K562 (cell line): ENCODE data around the gene NPR1. TPM values are rescaled to one million over a fixed set of nuclear protein-coding genes. Genes with fewer than 3 reads are reported as not detected.

ENCODE experiments used
- CHD1 ChIP-seq: fragments of 200-600 bp; sonication (generic); IDR thresholded peaks from one replicate; pipeline ENCODE4 v1.6.1; 2012; ENCODE audit warnings: mild to moderate bottlenecking, moderate library complexity, low read length, inconsistent platforms
- GTF2E2 ChIP-seq: fragments of 200-800 bp; sonication (Bioruptor generic); IDR thresholded peaks from 2 replicates; pipeline ENCODE4 v1.6.1; 2016; ENCODE audit warnings: missing genetic modification characterization, missing compliant biosample characterization
- HCFC1 ChIP-seq: IDR thresholded peaks from 2 replicates; pipeline ENCODE4 v1.6.1; 2012; ENCODE audit warnings: low read depth, low read length, improper control_type of control experiment
- HNRNPLL ChIP-seq: fragments of 200-400 bp; formaldehyde crosslinking; IDR thresholded peaks from 2 replicates; pipeline ENCODE4 v1.6.1; 2017; ENCODE audit warnings: low read length, low read depth, mild to moderate bottlenecking; ENCODE audit not compliant: poor library complexity, severe bottlenecking
- HOXB6 ChIP-seq: fragments of 250-450 bp; sonication (Bioruptor Pico); IDR thresholded peaks from 2 replicates; pipeline ENCODE4 v1.5.1; 2022; ENCODE audit warnings: mild to moderate bottlenecking, borderline replicate concordance
- MEF2D ChIP-seq: conservative IDR thresholded peaks from 2 replicates; pipeline ENCODE4 v1.6.1; 2016; ENCODE audit warnings: low read depth, missing genetic modification characterization, missing compliant biosample characterization
- POLR2H ChIP-seq: IDR thresholded peaks from 2 replicates; pipeline ENCODE4 v1.6.1; 2016; ENCODE audit warnings: missing genetic modification characterization, low read depth, mild to moderate bottlenecking, control low read depth, missing compliant biosample characterization, moderate library complexity
- RB1 ChIP-seq: fragments of 450-650 bp; IDR thresholded peaks from 2 replicates; pipeline ENCODE4 v1.6.1; 2017; ENCODE audit warnings: low read depth, mild to moderate bottlenecking
- RBM39 ChIP-seq: fragments of 200-400 bp; formaldehyde crosslinking; optimal IDR thresholded peaks from 2 replicates; pipeline ENCODE3; 2018; ENCODE audit warnings: low read depth, low read length
- ZFP36 ChIP-seq: fragments of 150-350 bp; IDR thresholded peaks from 2 replicates; pipeline ENCODE4 v1.6.1; 2018; ENCODE audit warnings: low read length, low read depth; ENCODE audit not compliant: partially characterized antibody
- ZNF766 ChIP-seq: fragments of 200-800 bp; sonication (Bioruptor generic); conservative IDR thresholded peaks from 2 replicates; pipeline ENCODE4 v1.6.1; 2016; ENCODE audit warnings: missing genetic modification characterization, missing compliant biosample characterization
- polyA plus RNA-seq, 8 experiments: library from polyadenylated mRNA; depleted of rRNA in 4 of 8; stranded (reverse) in 5 of 8; unstranded in 3 of 8; fragments of >200 nt; fragmentation: Nextera tagmentation in 2 of 8; fragmentation: Illumina TruSeq in 1 of 8; extraction: Ambion mirVana in 2 of 8; extraction: Trizol in 1 of 8; gene quantifications; 2 replicates each; pipeline versions ENCODE4 v1.2.1 to v1.2.3, GENCODE V29; 2011 to 2014; ENCODE audit warnings: inconsistent platforms in 1 of 8, missing spikeins in 1 of 8
- total RNA-seq, 7 experiments: library from RNA; depleted of rRNA in 6 of 7; stranded (reverse); fragments of >200 nt in 6 of 7; fragmentation: Illumina TruSeq in 2 of 7; extraction: Trizol in 2 of 7; gene quantifications; 2 replicates each; pipeline versions ENCODE4 v1.2.1 to v1.2.3, GENCODE V29; 2011 to 2021; ENCODE audit warnings: low replicate concordance in 1 of 7
- TF ChIP-seq, protein P1 (sequence below): fragments of 450-650 bp; IDR thresholded peaks from 2 replicates; pipeline ENCODE4 v1.6.1; 2016; ENCODE audit warnings: mild to moderate bottlenecking, moderate library complexity

The NPR1 gene
- total and polyA plus RNA-seq, 9 of the 15 experiments (the other 6 are each of a cell fraction or from before 2014, with no cell fraction given): 0.05 to 0.16 (median 0.06) TPM; not detected in 6

GRCh38 chr1:153633754-153634665, 44.5 kb upstream of the NPR1 start, which contains the start of gene CHTOP (continued):
- TF ChIP-seq, protein P1, sequence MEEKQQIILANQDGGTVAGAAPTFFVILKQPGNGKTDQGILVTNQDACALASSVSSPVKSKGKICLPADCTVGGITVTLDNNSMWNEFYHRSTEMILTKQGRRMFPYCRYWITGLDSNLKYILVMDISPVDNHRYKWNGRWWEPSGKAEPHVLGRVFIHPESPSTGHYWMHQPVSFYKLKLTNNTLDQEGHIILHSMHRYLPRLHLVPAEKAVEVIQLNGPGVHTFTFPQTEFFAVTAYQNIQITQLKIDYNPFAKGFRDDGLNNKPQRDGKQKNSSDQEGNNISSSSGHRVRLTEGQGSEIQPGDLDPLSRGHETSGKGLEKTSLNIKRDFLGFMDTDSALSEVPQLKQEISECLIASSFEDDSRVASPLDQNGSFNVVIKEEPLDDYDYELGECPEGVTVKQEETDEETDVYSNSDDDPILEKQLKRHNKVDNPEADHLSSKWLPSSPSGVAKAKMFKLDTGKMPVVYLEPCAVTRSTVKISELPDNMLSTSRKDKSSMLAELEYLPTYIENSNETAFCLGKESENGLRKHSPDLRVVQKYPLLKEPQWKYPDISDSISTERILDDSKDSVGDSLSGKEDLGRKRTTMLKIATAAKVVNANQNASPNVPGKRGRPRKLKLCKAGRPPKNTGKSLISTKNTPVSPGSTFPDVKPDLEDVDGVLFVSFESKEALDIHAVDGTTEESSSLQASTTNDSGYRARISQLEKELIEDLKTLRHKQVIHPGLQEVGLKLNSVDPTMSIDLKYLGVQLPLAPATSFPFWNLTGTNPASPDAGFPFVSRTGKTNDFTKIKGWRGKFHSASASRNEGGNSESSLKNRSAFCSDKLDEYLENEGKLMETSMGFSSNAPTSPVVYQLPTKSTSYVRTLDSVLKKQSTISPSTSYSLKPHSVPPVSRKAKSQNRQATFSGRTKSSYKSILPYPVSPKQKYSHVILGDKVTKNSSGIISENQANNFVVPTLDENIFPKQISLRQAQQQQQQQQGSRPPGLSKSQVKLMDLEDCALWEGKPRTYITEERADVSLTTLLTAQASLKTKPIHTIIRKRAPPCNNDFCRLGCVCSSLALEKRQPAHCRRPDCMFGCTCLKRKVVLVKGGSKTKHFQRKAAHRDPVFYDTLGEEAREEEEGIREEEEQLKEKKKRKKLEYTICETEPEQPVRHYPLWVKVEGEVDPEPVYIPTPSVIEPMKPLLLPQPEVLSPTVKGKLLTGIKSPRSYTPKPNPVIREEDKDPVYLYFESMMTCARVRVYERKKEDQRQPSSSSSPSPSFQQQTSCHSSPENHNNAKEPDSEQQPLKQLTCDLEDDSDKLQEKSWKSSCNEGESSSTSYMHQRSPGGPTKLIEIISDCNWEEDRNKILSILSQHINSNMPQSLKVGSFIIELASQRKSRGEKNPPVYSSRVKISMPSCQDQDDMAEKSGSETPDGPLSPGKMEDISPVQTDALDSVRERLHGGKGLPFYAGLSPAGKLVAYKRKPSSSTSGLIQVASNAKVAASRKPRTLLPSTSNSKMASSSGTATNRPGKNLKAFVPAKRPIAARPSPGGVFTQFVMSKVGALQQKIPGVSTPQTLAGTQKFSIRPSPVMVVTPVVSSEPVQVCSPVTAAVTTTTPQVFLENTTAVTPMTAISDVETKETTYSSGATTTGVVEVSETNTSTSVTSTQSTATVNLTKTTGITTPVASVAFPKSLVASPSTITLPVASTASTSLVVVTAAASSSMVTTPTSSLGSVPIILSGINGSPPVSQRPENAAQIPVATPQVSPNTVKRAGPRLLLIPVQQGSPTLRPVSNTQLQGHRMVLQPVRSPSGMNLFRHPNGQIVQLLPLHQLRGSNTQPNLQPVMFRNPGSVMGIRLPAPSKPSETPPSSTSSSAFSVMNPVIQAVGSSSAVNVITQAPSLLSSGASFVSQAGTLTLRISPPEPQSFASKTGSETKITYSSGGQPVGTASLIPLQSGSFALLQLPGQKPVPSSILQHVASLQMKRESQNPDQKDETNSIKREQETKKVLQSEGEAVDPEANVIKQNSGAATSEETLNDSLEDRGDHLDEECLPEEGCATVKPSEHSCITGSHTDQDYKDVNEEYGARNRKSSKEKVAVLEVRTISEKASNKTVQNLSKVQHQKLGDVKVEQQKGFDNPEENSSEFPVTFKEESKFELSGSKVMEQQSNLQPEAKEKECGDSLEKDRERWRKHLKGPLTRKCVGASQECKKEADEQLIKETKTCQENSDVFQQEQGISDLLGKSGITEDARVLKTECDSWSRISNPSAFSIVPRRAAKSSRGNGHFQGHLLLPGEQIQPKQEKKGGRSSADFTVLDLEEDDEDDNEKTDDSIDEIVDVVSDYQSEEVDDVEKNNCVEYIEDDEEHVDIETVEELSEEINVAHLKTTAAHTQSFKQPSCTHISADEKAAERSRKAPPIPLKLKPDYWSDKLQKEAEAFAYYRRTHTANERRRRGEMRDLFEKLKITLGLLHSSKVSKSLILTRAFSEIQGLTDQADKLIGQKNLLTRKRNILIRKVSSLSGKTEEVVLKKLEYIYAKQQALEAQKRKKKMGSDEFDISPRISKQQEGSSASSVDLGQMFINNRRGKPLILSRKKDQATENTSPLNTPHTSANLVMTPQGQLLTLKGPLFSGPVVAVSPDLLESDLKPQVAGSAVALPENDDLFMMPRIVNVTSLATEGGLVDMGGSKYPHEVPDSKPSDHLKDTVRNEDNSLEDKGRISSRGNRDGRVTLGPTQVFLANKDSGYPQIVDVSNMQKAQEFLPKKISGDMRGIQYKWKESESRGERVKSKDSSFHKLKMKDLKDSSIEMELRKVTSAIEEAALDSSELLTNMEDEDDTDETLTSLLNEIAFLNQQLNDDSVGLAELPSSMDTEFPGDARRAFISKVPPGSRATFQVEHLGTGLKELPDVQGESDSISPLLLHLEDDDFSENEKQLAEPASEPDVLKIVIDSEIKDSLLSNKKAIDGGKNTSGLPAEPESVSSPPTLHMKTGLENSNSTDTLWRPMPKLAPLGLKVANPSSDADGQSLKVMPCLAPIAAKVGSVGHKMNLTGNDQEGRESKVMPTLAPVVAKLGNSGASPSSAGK: 0 out of 2 replicates have a peak, but pooled peaks have one; percentile 48
- peak; percentile 89 for TF ChIP-seq HNRNPLL
- peak; percentile 97 for TF ChIP-seq GTF2E2 (tag)
- TF ChIP-seq ZNF766 (CRISPR knock-in tag): peak; percentile 81
- peak; percentile 63; the same call in 1 of the 2 replicates for TF ChIP-seq HCFC1
- peak; percentile 93 for TF ChIP-seq POLR2H (tag)
- peak; percentile 17 for TF ChIP-seq ZFP36
- TF ChIP-seq HOXB6 (CRISPR knock-in tag): no peak
- peak; percentile 26 for TF ChIP-seq RBM39
- 0 out of 2 replicates have a peak, but pooled peaks have one; percentile 52 for TF ChIP-seq MEF2D (tag)
- TF ChIP-seq RB1: peak; percentile 50; the same call in 1 of the 2 replicates
- peak; percentile 100 for TF ChIP-seq CHD1
